IPS-20b (cell line): ENCODE results near the gene PTCHD1.

Experiments used
- H3K27ac ChIP-seq: one replicate; pipeline ENCODE4 v1.5.1; 2013; ENCODE audit warnings: low read length
- H3K27me3 ChIP-seq: 2 replicates; pipeline ENCODE4 v1.6.1; 2013; ENCODE audit warnings: mild to moderate bottlenecking, low read length, inconsistent platforms; ENCODE audit not compliant: insufficient read depth
- H3K36me3 ChIP-seq: 2 replicates; pipeline ENCODE4 v1.6.1; 2013; ENCODE audit warnings: low read depth, mild to moderate bottlenecking, inconsistent platforms, low read length, moderate library complexity; ENCODE audit not compliant: insufficient read depth
- H3K4me1 ChIP-seq: 2 replicates; pipeline ENCODE4 v1.6.1; 2013; ENCODE audit warnings: mild to moderate bottlenecking, control low read depth, inconsistent platforms, low read length, moderate library complexity; ENCODE audit not compliant: insufficient read depth
- H3K4me3 ChIP-seq: 2 replicates; pipeline ENCODE4 v1.5.1; 2013; ENCODE audit warnings: mild to moderate bottlenecking, low read length, inconsistent platforms
- H3K9ac ChIP-seq: 2 replicates; pipeline ENCODE4 v1.6.1; 2013; ENCODE audit warnings: low read depth, mild to moderate bottlenecking, inconsistent platforms, low read length, moderate library complexity
- H3K9me3 ChIP-seq: 2 replicates; pipeline ENCODE4 v1.6.1; 2013; ENCODE audit warnings: mild to moderate bottlenecking, low read depth, low read length, inconsistent platforms; ENCODE audit not compliant: insufficient read depth

Gene PTCHD1

GRCh38 chrX:23435108-23435507 lies 100.5 kb downstream of the PTCHD1 start:
- H3K27ac ChIP-seq = no peak overlapping the region
- no peak overlapping the region for H3K9ac ChIP-seq
- no peaks in the 10 kb centered on the region for H3K36me3 ChIP-seq

GRCh38 chrX:23435575-23435974 lies 100.9 kb downstream of the PTCHD1 start:
- Histone ChIP-seq H3K27ac (no peak overlapping the region), H3K4me1 (peaks cover 4% of the 10 kb centered on the region; the same call in 1 of the 2 replicates), H3K9me3 (no peaks in the 10 kb centered on the region), H3K4me3 (no peak overlapping the region), H3K36me3 (no peaks in the 10 kb centered on the region), H3K27me3 (no peaks in the 10 kb centered on the region), H3K9ac (no peak overlapping the region)

More at GRCh38 chrX:23435108-23435507, 100.5 kb downstream of the PTCHD1 start:
- no peaks in the 10 kb centered on the region for H3K9me3 ChIP-seq
- H3K4me3 ChIP-seq = no peak overlapping the region
- H3K27me3 ChIP-seq = no peaks in the 10 kb centered on the region
- peaks cover 4% of the 10 kb centered on the region; the same call in 1 of the 2 replicates for H3K4me1 ChIP-seq

GRCh38 chrX:23436875-23437274 lies 102.2 kb downstream of the PTCHD1 start:
- H3K4me3 ChIP-seq = no peak overlapping the region; the same call in 1 of the 2 replicates
- peak overlapping the region; percentile 21; the same call in 1 of the 2 replicates for H3K9ac ChIP-seq

GRCh38 chrX:23451266-23451665 lies 116.6 kb downstream of the PTCHD1 start:
- Histone ChIP-seq H3K9me3 (no peaks in the 10 kb centered on the region), H3K27me3 (no peaks in the 10 kb centered on the region), H3K4me3 (no peak overlapping the region), H3K27ac (no peak overlapping the region), H3K9ac (no peak overlapping the region), H3K36me3 (no peaks in the 10 kb centered on the region), H3K4me1 (no peaks in the 10 kb centered on the region)

More at GRCh38 chrX:23436875-23437274, 102.2 kb downstream of the PTCHD1 start:
- Histone ChIP-seq H3K36me3 (no peaks in the 10 kb centered on the region), H3K9me3 (no peaks in the 10 kb centered on the region), H3K27me3 (no peaks in the 10 kb centered on the region), H3K4me1 (peaks cover 4% of the 10 kb centered on the region; the same call in 1 of the 2 replicates), H3K27ac (peak overlapping the region; percentile 57)
